NCI-H345 treated with DMSO at 0.1 percent for 48 hours (cell line): ENCODE measurements around the gene SCAANT1.

Source experiments
- DNase-seq: peaks from one replicate; lab custom pipeline; 2025; ENCODE audit not compliant: unreplicated experiment; lab: John Stamatoyannopoulos, UW

SCAANT1 gene

GRCh38 chr3:63934041-63934866 is 22.1 kb upstream of the SCAANT1 start:
- DNase-seq, result no peak

GRCh38 chr3:63933459-63933858 is 21.3 kb upstream of the SCAANT1 start:
- no peak for DNase-seq

- DNase-seq, result no peak
Observed at GRCh38 chr3:63932509-63933212, 20.5 kb upstream of the SCAANT1 start.

GRCh38 chr3:63931290-63931689 is 19.1 kb upstream of the SCAANT1 start:
- no peak for DNase-seq

GRCh38 chr3:63927422-63928280 is 15.5 kb upstream of the SCAANT1 start:
- DNase-seq, result no peak

- DNase-seq, result no peak
Observed at GRCh38 chr3:63926309-63926708, 14.1 kb upstream of the SCAANT1 start.

GRCh38 chr3:63922491-63923199 is 10.5 kb upstream of the SCAANT1 start:
- no peak for DNase-seq

GRCh38 chr3:63921741-63922482 is 9.7 kb upstream of the SCAANT1 start:
- DNase-seq, result no peak

- DNase-seq, result no peak
Observed at GRCh38 chr3:63920001-63920400, 7.8 kb upstream of the SCAANT1 start.

- no peak for DNase-seq
Observed at GRCh38 chr3:63918321-63918720, 6.1 kb upstream of the SCAANT1 start.

- DNase-seq, result no peak
Observed at GRCh38 chr3:63914312-63914711, 2.1 kb upstream of the SCAANT1 start.

GRCh38 chr3:63912768-63913588 is 795 bp upstream of the SCAANT1 start:
- DNase-seq, result no peak

GRCh38 chr3:63911509-63911872 is 692 bp downstream of the SCAANT1 start:
- DNase-seq, result no peak

- no peak for DNase-seq
Observed at GRCh38 chr3:63910891-63911290, 1.3 kb downstream of the SCAANT1 start.

- no peak for DNase-seq
Observed at GRCh38 chr3:63910001-63910400, 2.2 kb downstream of the SCAANT1 start.

- DNase-seq, result no peak
Observed at GRCh38 chr3:63909431-63909830, 2.8 kb downstream of the SCAANT1 start.

- no peak for DNase-seq
Observed at GRCh38 chr3:63908776-63909175, 3.4 kb downstream of the SCAANT1 start.

GRCh38 chr3:63908081-63908736 is 4.0 kb downstream of the SCAANT1 start:
- DNase-seq, result no peak
